B cell (primary cell): ENCODE measurements around the gene CCDC63.

Experiments used
- CTCF ChIP-seq: fragments of 200-600 bp; IDR thresholded peaks from one replicate; pipeline ENCODE4 v1.8.0; 2022; ENCODE audit warnings: antibody characterized with exemption, mild to moderate bottlenecking
- EZH2 ChIP-seq: IDR thresholded peaks from 2 replicates; pipeline ENCODE4 v1.6.1; 2012; ENCODE audit warnings: borderline replicate concordance, low read depth, mild to moderate bottlenecking, moderate library complexity, low read length; ENCODE audit not compliant: insufficient read depth, poor library complexity, severe bottlenecking

GRCh38 chr12:110845339-110845682 lies 1.5 kb upstream of the CCDC63 start:
- TF ChIP-seq CTCF (no peak), EZH2 (no peak)
